ENCODE measurements around the gene LBHD1.
"Not testable (repeated sequence)": the region's sequence is repeated elsewhere in the genome, so short reads cannot be mapped to it uniquely, and the experiment has no call there.

Gene LBHD1

GRCh38 chr11:62645946-62646824 is 25.9 kb downstream of the LBHD1 start, which contains the start of gene GANAB:
TSS of gene GANAB (minus strand) at chr11:62646613. CDS start at chr11:62646599, 14 bp downstream.
- in situ Hi-C loops (cut with HindIII; ENCODE audit: low pct_ligation_motif_present, low pct_unique_long_range_greater_than_20kb, low sequenced_read_pairs): no loop called here
- peak; percentile 95 for DNase-seq

GRCh38 chr11:62645671-62645945 is 26.5 kb downstream of the LBHD1 start:
- DNase-seq: no peak
- in situ Hi-C loops (cut with HindIII; ENCODE audit: low pct_ligation_motif_present, low pct_unique_long_range_greater_than_20kb, low sequenced_read_pairs): no loop called here

GRCh38 chr11:62644220-62644619 is 27.8 kb downstream of the LBHD1 start:
- in situ Hi-C loops (cut with HindIII; ENCODE audit: low pct_ligation_motif_present, low pct_unique_long_range_greater_than_20kb, low sequenced_read_pairs): no loop called here
- no peak for DNase-seq

DNA sequence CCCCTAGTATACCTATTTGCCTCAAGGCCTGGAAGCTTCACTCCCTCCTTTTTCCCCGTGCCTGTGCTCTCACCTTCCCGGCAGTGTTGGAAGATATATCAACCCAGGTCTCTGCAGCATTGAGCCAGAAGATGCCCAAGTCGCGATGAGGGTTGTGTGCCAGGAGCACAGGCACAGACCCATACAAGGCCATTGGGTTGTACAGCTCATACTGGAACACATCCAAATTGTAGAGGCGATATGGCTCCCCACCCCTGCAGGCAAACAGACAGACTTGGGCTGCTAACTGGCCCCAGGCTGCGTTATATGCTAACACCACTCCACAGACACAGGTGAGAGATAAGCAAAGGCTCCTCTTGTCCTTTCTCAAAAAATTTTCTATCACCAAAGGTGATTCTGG is 39.6 kb downstream of the LBHD1 start:
- no peak for DNase-seq

GRCh38 chr11:62627713-62628112 is 44.4 kb downstream of the LBHD1 start:
- no peak for DNase-seq
- in situ Hi-C loops (cut with HindIII; ENCODE audit: low pct_ligation_motif_present, low pct_unique_long_range_greater_than_20kb, low sequenced_read_pairs): no loop called here

More for the DNA sequence above, 39.6 kb downstream of the LBHD1 start:
- in situ Hi-C loops (cut with HindIII; ENCODE audit: low pct_ligation_motif_present, low pct_unique_long_range_greater_than_20kb, low sequenced_read_pairs): no loop called here

DNA sequence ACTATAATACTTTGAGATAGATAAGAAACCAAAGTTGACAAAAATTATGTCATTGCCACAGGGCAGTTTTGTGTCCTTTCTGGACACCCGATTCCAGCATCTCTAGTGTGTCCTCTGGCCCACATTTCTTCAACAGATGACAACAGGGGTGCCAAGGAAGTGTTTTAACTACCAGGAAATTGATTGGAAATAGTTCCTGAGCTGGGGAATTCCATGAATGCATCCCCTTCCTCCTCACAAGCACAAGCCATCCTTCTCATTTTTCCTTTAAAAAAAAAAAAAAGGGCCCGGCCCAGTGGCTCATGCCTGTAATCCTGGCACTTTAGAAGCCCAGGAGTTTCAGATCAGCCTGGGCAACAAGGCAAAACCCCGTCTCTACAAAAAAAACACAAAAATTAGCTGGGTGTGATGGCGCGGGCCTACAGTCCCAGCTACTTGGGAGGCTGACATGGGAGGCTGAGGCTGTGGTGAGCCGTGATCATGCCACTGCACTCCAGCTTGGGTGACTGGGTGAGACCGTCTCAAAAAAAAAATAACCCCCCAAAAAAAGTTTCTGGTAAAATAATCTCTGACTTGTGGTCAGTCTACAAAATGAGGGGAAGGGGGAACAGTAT is 49.5 kb downstream of the LBHD1 start:
- in situ Hi-C loops (cut with HindIII; ENCODE audit: low pct_ligation_motif_present, low pct_unique_long_range_greater_than_20kb, low sequenced_read_pairs): no loop called here

DNA sequence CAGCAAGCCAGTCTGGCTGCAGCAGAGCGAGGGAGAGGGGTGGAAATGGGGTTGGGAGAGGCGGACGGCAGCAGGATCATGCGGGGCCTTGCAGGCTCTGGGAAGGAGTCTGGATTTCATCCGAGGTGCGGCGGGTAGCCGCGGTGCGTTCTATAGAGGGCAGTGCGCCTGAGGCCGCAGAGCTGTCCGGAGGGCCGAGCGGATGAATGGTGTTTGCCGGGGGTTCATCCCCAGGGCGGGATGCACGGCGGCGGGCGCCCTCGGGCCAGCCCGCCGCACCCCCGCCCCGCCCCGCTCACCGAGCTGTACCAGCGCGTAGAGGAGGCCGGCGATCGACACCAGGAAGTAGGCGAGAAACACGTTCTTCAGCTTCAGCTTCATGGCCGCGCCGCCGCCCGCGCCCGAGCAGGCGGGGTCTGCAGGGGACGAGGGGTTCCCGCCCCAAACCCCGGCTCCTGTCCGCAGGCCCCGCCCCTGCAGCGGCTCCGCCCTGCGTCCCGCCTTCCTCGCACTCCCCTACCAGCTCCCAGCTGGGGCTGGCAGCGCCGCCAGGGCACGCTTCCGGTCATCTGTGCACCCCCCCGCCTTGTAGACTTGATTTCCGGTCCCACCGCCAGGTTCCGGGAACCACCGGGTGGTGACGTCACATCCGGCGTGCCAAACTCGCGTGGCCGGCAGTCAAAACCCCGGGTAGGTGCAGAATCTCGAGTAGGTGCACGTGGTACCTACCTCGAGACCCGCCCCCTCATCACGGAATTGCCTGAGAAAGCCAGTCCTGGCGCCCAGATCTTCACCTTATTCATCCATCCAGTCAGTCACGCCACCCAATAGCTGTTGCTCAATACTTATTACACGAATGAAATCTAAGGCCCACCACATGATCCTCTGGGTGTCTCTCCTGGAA is 50.2 kb downstream of the LBHD1 start, which contains the start of gene B3GAT3:
TSS of gene B3GAT3 (minus strand) at position 420 of the 904 bp plus-strand sequence. CDS start at position 381, 39 bp downstream.
- in situ Hi-C loops (cut with HindIII; ENCODE audit: low pct_ligation_motif_present, low pct_unique_long_range_greater_than_20kb, low sequenced_read_pairs): no loop called here
- peak; percentile 97 for DNase-seq

More for the DNA sequence above, 49.5 kb downstream of the LBHD1 start:
- DNase-seq: no peak

GRCh38 chr11:62621027-62621566 is 51.0 kb downstream of the LBHD1 start:
- in situ Hi-C loops (cut with HindIII; ENCODE audit: low pct_ligation_motif_present, low pct_unique_long_range_greater_than_20kb, low sequenced_read_pairs): no loop called here
- no peak for DNase-seq

- in situ Hi-C loops (cut with HindIII; ENCODE audit: low pct_ligation_motif_present, low pct_unique_long_range_greater_than_20kb, low sequenced_read_pairs): not testable (repeated sequence)
Measured at GRCh38 chr11:62616957-62617356, 55.1 kb downstream of the LBHD1 start.

GRCh38 chr11:62615521-62615920 is 56.5 kb downstream of the LBHD1 start:
- in situ Hi-C loops (cut with HindIII; ENCODE audit: low pct_ligation_motif_present, low pct_unique_long_range_greater_than_20kb, low sequenced_read_pairs): no loop called here

More at GRCh38 chr11:62616957-62617356, 55.1 kb downstream of the LBHD1 start:
- not testable (repeated sequence) for DNase-seq

GRCh38 chr11:62614275-62614674 is 57.8 kb downstream of the LBHD1 start:
- DNase-seq: no peak
- in situ Hi-C loops (cut with HindIII; ENCODE audit: low pct_ligation_motif_present, low pct_unique_long_range_greater_than_20kb, low sequenced_read_pairs): no loop called here

More at GRCh38 chr11:62615521-62615920, 56.5 kb downstream of the LBHD1 start:
- no peak for DNase-seq

DNA sequence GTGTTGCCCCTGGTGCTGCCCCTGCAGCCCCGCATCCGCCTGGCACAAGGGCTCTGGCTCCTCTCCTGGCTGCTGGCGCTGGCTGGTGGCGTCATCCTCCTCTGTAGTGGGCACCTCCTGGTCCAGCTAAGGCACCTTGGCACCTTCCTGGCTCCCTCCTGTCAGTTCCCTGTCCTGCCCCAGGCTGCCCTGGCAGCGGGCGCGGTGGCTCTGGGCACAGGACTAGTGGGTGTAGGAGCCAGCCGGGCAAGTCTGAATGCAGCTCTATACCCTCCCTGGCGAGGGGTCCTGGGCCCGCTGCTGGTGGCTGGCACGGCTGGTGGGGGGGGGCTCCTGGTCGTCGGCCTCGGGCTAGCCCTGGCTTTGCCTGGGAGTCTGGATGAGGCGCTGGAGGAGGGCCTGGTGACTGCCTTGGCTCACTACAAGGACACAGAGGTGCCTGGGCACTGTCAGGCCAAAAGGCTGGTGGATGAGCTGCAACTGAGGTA is 58.7 kb downstream of the LBHD1 start:
- no peak for DNase-seq
- in situ Hi-C loops (cut with HindIII; ENCODE audit: low pct_ligation_motif_present, low pct_unique_long_range_greater_than_20kb, low sequenced_read_pairs): no loop called here

Data from ACHN (cell line).